Glutamatergic neuron (in vitro differentiated cells): ENCODE results near the gene PLCE1. TPM values are rescaled to one million over a fixed set of nuclear protein-coding genes. Genes with fewer than 3 reads are reported as not detected.

ENCODE experiments used
- DNase-seq: peaks from one replicate; pipeline ENCODE4 v3.0.0; 2022
- H3K27ac Mint-ChIP-seq: one replicate; pipeline ENCODE4 v1.8.0; 2020; ENCODE audit warnings: mild to moderate bottlenecking, mixed read lengths, inconsistent platforms; ENCODE audit not compliant: unreplicated experiment
- H3K27me3 Mint-ChIP-seq: one replicate; pipeline ENCODE4 v1.8.0; 2020; ENCODE audit warnings: mild to moderate bottlenecking, moderate library complexity, mixed read lengths, inconsistent platforms; ENCODE audit not compliant: unreplicated experiment
- H3K36me3 Mint-ChIP-seq: one replicate; pipeline ENCODE4 v1.8.0; 2020; ENCODE audit warnings: mild to moderate bottlenecking, mixed read lengths, inconsistent platforms; ENCODE audit not compliant: unreplicated experiment
- H3K4me1 Mint-ChIP-seq: one replicate; pipeline ENCODE4 v1.8.0; 2020; ENCODE audit warnings: mild to moderate bottlenecking, low read depth, mixed read lengths, inconsistent platforms; ENCODE audit not compliant: unreplicated experiment
- H3K4me3 Mint-ChIP-seq: one replicate; pipeline ENCODE4 v1.8.0; 2020; ENCODE audit warnings: mild to moderate bottlenecking, mixed read lengths, inconsistent platforms; ENCODE audit not compliant: unreplicated experiment
- H3K9me3 Mint-ChIP-seq: one replicate; pipeline ENCODE4 v1.8.0; 2020; ENCODE audit warnings: mild to moderate bottlenecking, moderate library complexity, mixed read lengths, inconsistent platforms; ENCODE audit not compliant: unreplicated experiment
- CTCF ChIP-seq: fragments of 200-600 bp; sonication (generic); IDR thresholded peaks from one replicate; pipeline ENCODE4 v1.5.0; 2021; ENCODE audit not compliant: partially characterized antibody, unreplicated experiment
- total RNA-seq: library from RNA; stranded (reverse); fragmentation: NEBNext Ultra II Directional; extraction: Animal tissue kit (Norgen Biotek cat#: 25700); gene quantifications from one replicate; pipeline ENCODE4 v1.2.1, GENCODE V29; 2021; ENCODE audit not compliant: unreplicated experiment

The PLCE1 gene
- total RNA-seq, 1 donor from 2014 or later, result 0.25 TPM

GRCh38 chr10:94042001-94042833 is 48.5 kb downstream of the PLCE1 start:
- Mint-ChIP-seq H3K27me3 (no peaks in the 10 kb centered on the region), H3K4me3 (no peak overlapping the region), H3K36me3 (no peaks in the 10 kb centered on the region), H3K4me1 (no peaks in the 10 kb centered on the region), H3K27ac (no peak overlapping the region), H3K9me3 (no peaks in the 10 kb centered on the region)
- DNase-seq, result no peak
- TF ChIP-seq CTCF, result no peak

GRCh38 chr10:94042834-94043175 is 49.1 kb downstream of the PLCE1 start:
- no peak for TF ChIP-seq CTCF
- no peaks in the 10 kb centered on the region for H3K9me3 Mint-ChIP-seq
- no peaks in the 10 kb centered on the region for H3K36me3 Mint-ChIP-seq
- H3K27ac Mint-ChIP-seq, result no peak overlapping the region
- no peaks in the 10 kb centered on the region for H3K4me1 Mint-ChIP-seq
- no peaks in the 10 kb centered on the region for H3K27me3 Mint-ChIP-seq
- H3K4me3 Mint-ChIP-seq, result no peak overlapping the region
- DNase-seq, result no peak

Other genes starting within 250 kb of the PLCE1 start
- 174 TPM for gene LGI1, start 236.0 kb upstream of the PLCE1 start, total RNA-seq
- gene SLC35G1, start 100.0 kb upstream of the PLCE1 start, total RNA-seq, result 3.0 TPM